Fibroblast of pulmonary artery (primary cell): ENCODE data around the gene MROH9.

Experiments used
- DNase-seq: peaks from one replicate; pipeline ENCODE4 v3.0.0-alpha.2; 2010; ENCODE audit warnings: low read depth
- H3K4me3 ChIP-seq: replicated peaks from 2 replicates; pipeline ENCODE4 v1.5.1; 2011; ENCODE audit warnings: low read depth, mild to moderate bottlenecking, control low read depth, low read length, moderate library complexity
- CTCF ChIP-seq: IDR thresholded peaks from 2 replicates; pipeline ENCODE4 v1.5.1; 2011; ENCODE audit warnings: mild to moderate bottlenecking, control low read depth, low read length, inconsistent platforms; ENCODE audit errors: missing control alignments

Gene MROH9

GRCh38 chr1:170935231-170935630 lies at the start of gene MROH9:
Gene MROH9 (plus strand): TSS chr1:170935534. CDS start chr1:170945557, 10,023 bp downstream.
- DNase-seq = no peak
- H3K4me3 ChIP-seq = no peak within 1 kb of the TSS
- no peak for TF ChIP-seq CTCF

- no peak overlapping the region for H3K4me3 ChIP-seq
- TF ChIP-seq CTCF = no peak
- no peak for DNase-seq
These were observed 49.8 kb upstream of the MROH9 start for GRCh38 chr1:170885551-170885950.

GRCh38 chr1:170886460-170886859 lies 48.9 kb upstream of the MROH9 start:
- TF ChIP-seq CTCF = no peak
- DNase-seq = no peak
- H3K4me3 ChIP-seq = no peak overlapping the region

- no peak for DNase-seq
- no peak overlapping the region for H3K4me3 ChIP-seq
- no peak for TF ChIP-seq CTCF
These were observed 47.6 kb upstream of the MROH9 start for GRCh38 chr1:170887726-170888125.

GRCh38 chr1:170891872-170892271 lies 43.5 kb upstream of the MROH9 start:
- no peak for DNase-seq
- H3K4me3 ChIP-seq = no peak overlapping the region
- no peak for TF ChIP-seq CTCF

- no peak for TF ChIP-seq CTCF
- no peak overlapping the region for H3K4me3 ChIP-seq
- no peak for DNase-seq
These were observed 41.6 kb upstream of the MROH9 start for GRCh38 chr1:170893655-170894297.

- H3K4me3 ChIP-seq = no peak overlapping the region
- DNase-seq = no peak
- no peak for TF ChIP-seq CTCF
These were observed 31.4 kb upstream of the MROH9 start for GRCh38 chr1:170903961-170904360.
